Activated T-helper 1 cell treated with anti-CD3 and anti-CD28 coated beads, Interleukin-12 subunit alpha, Interleukin-12 subunit beta, Interleukin-2, Interleukin-4 antibody, amounts not matched to agents 30 ng/mL and 10 ng/mL and 1 ng/mL, durations not matched to agents 14 hours and 24 hours and 36 hours (primary cell): Measurements from ENCODE around the gene WDR93. TPM values are rescaled to one million over a fixed set of nuclear protein-coding genes. Genes with fewer than 3 reads are reported as not detected.

Experiments used
- DNase-seq: peaks from one replicate; pipeline ENCODE4 v3.0.0; 2021; ENCODE audit warnings: low spot score
- H3K27ac Mint-ChIP-seq: one replicate; pipeline ENCODE4 v1.8.0; 2021; ENCODE audit warnings: mild to moderate bottlenecking, mixed read lengths
- H3K27me3 Mint-ChIP-seq: one replicate; pipeline ENCODE4 v1.8.0; 2022; ENCODE audit warnings: mild to moderate bottlenecking, moderate library complexity, mixed read lengths; ENCODE audit not compliant: insufficient read depth
- H3K36me3 Mint-ChIP-seq: one replicate; pipeline ENCODE4 v1.8.0; 2021; ENCODE audit warnings: low read depth, mixed read lengths
- H3K4me1 Mint-ChIP-seq: one replicate; pipeline ENCODE4 v1.8.0; 2021; ENCODE audit warnings: low read depth, mixed read lengths
- H3K4me3 Mint-ChIP-seq: one replicate; pipeline ENCODE4 v1.8.0; 2021; ENCODE audit warnings: mild to moderate bottlenecking, moderate library complexity, mixed read lengths
- H3K9me3 Mint-ChIP-seq: one replicate; pipeline ENCODE4 v1.8.0; 2021; ENCODE audit warnings: mixed read lengths
- intact Hi-C: fragments of 100-400 bp; cut with micrococcal nuclease; formaldehyde crosslinking; loops from one replicate; pipeline ENCODE4 v1.15.1; 2024
- total RNA-seq: library from RNA; stranded (reverse); gene quantifications from 2 replicates; pipeline ENCODE4 v1.2.3, GENCODE V29; 2022

The WDR93 gene
- total RNA-seq, 1 donor from 2014 or later: not detected

- no peaks in the 10 kb centered on the region for H3K4me1 Mint-ChIP-seq
- DNase-seq: no peak
- no peaks in the 10 kb centered on the region for H3K9me3 Mint-ChIP-seq
- peaks cover 22% of the 10 kb centered on the region for H3K27me3 Mint-ChIP-seq
- intact Hi-C loops: loop anchor here (2.0 to 5.0 kb wide), 3 partner anchors 145 to 347 kb away; partner anchors contain the start of gene ZNF710
- H3K36me3 Mint-ChIP-seq: no peaks in the 10 kb centered on the region
- peak overlapping the region; percentile 84 for H3K4me3 Mint-ChIP-seq
- no peak overlapping the region for H3K27ac Mint-ChIP-seq
Measured at GRCh38 chr15:89749951-89750559, 59.4 kb downstream of the WDR93 start.

GRCh38 chr15:89750560-89751542, 60.2 kb downstream of the WDR93 start, which contains the start of gene MESP1:
MESP1 (minus strand) TSS chr15:89751249; CDS start chr15:89751231, 18 bp downstream.
- Mint-ChIP-seq H3K27ac (peak within 1 kb of the TSS; percentile 23), H3K4me1 (no peaks in the 10 kb centered on the region), H3K4me3 (peak within 1 kb of the TSS; percentile 84), H3K27me3 (peaks cover 29% of the 10 kb centered on the region), H3K9me3 (no peaks in the 10 kb centered on the region), H3K36me3 (no peaks in the 10 kb centered on the region)
- DNase-seq: peak; percentile 84
- intact Hi-C loops: loop anchor here (2.0 to 5.0 kb wide), 3 partner anchors 144 to 346 kb away; partner anchors contain the start of gene ZNF710

GRCh38 chr15:89751748-89752147, 61.1 kb downstream of the WDR93 start:
- Mint-ChIP-seq H3K27me3 (peaks cover 35% of the 10 kb centered on the region), H3K27ac (no peak overlapping the region), H3K36me3 (no peaks in the 10 kb centered on the region), H3K9me3 (no peaks in the 10 kb centered on the region), H3K4me3 (peak overlapping the region; percentile 5), H3K4me1 (no peaks in the 10 kb centered on the region)
- no peak for DNase-seq
- intact Hi-C loops: loop anchor here (2.0 to 5.0 kb wide), 3 partner anchors 143 to 346 kb away; partner anchors contain the start of gene ZNF710

DNA sequence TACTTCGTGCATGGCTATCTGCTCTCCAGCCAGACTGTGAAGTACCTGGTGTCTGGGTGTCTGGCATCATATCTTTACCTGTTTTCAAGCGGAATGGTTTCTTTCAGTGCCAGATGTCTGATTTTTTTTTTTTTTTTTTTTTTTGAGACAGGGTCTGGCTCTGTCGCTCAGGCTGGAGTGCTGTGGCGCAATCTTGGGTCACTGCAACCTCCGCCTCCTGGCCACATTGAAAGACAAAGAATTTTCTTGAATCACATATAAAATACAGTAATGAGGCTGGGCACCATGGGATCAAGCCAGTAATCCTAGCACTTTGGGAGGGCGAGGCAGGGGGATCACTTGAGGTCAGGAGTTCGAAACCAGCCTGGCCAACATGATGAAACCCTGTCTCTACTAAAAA, 63.2 kb downstream of the WDR93 start:
- Mint-ChIP-seq H3K27ac (no peak overlapping the region), H3K27me3 (peaks cover 35% of the 10 kb centered on the region), H3K4me1 (no peaks in the 10 kb centered on the region), H3K9me3 (no peaks in the 10 kb centered on the region), H3K4me3 (no peak overlapping the region), H3K36me3 (no peaks in the 10 kb centered on the region)
- DNase-seq: no peak
- intact Hi-C loops: loop anchor here (5.0 kb wide), 2 partner anchors 248 to 343 kb away; partner anchors contain the start of gene ZNF710

- no peak overlapping the region for H3K4me3 Mint-ChIP-seq
- intact Hi-C loops: loop anchor here (5.0 kb wide), 2 partner anchors 248 to 343 kb away; partner anchors contain the start of gene ZNF710
- H3K4me1 Mint-ChIP-seq: no peaks in the 10 kb centered on the region
- H3K9me3 Mint-ChIP-seq: no peaks in the 10 kb centered on the region
- H3K36me3 Mint-ChIP-seq: no peaks in the 10 kb centered on the region
- DNase-seq: no peak
- peaks cover 29% of the 10 kb centered on the region for H3K27me3 Mint-ChIP-seq
- no peak overlapping the region for H3K27ac Mint-ChIP-seq
Measured at GRCh38 chr15:89754361-89755154, 63.9 kb downstream of the WDR93 start.

DNA sequence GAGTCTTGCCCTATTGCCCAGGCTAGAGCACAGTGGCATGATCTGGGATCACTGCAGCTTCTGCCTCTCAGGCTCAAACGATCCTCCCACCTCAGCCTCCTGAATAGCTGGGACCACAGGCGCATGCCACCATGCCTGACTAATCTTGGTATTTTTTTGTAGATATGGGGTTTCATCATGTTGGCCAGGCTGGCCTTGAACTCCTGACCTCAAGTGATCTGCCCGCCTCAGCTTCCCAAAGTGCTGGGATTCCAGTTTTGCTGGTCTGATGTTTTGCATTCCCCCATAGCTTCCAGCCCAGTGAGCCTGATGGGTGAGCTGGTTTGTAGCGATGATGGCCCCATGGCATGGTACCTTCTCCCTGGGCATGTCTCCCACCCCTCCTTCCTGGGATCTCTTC, 65.1 kb downstream of the WDR93 start:
- Mint-ChIP-seq H3K4me1 (no peaks in the 10 kb centered on the region), H3K4me3 (no peak overlapping the region), H3K27me3 (peaks cover 24% of the 10 kb centered on the region), H3K9me3 (no peaks in the 10 kb centered on the region), H3K36me3 (no peaks in the 10 kb centered on the region), H3K27ac (no peak overlapping the region)
- no peak for DNase-seq
- intact Hi-C loops: no loop called here

DNA sequence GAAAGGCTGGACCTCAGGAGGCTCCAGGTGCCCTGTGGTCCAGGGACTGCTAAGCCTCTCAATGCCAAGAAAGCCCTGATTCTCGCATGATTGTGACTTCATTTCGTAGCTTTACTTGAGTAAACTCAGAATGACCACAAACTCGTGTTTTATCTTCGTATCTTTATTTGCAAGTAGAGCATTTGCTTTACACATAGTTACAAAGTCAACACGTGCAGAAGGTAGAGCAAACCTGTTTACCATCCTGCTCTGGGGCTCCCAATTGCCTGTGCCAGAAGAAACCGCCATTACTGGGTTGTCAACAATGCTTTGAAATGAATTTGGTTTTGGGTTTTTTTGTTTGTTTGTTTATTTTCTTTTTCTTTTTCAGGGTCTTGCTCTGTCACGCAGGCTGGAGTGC, 66.3 kb downstream of the WDR93 start:
- no peak overlapping the region for H3K4me3 Mint-ChIP-seq
- intact Hi-C loops: no loop called here
- no peak for DNase-seq
- H3K4me1 Mint-ChIP-seq: no peaks in the 10 kb centered on the region
- no peaks in the 10 kb centered on the region for H3K36me3 Mint-ChIP-seq
- no peaks in the 10 kb centered on the region for H3K9me3 Mint-ChIP-seq
- peaks cover 23% of the 10 kb centered on the region for H3K27me3 Mint-ChIP-seq
- no peak overlapping the region for H3K27ac Mint-ChIP-seq

DNA sequence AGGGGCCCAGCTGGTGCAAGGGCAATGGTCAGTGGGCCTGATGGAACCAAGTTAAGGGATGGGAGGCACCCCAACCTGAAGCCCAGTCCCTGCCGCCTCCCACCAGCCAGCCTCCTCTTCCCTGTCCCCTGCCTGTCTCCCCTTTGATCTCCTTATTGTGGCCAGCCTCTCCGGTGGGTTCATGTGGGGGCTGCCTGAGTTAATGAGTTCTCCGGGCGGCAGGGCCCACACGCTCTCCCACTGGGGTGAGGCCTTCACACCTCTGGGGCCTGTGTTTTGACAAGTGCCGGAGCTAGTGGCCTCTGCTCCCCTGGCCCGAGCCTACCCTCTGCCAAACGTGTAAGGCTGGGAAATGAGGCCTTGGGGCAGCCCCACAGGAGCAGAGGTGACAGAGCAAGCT, 67.7 kb downstream of the WDR93 start:
- no peak overlapping the region for H3K27ac Mint-ChIP-seq
- H3K36me3 Mint-ChIP-seq: no peaks in the 10 kb centered on the region
- H3K4me1 Mint-ChIP-seq: no peaks in the 10 kb centered on the region
- no peak overlapping the region for H3K4me3 Mint-ChIP-seq
- H3K9me3 Mint-ChIP-seq: no peaks in the 10 kb centered on the region
- intact Hi-C loops: no loop called here
- DNase-seq: no peak
- peaks cover 20% of the 10 kb centered on the region for H3K27me3 Mint-ChIP-seq

DNA sequence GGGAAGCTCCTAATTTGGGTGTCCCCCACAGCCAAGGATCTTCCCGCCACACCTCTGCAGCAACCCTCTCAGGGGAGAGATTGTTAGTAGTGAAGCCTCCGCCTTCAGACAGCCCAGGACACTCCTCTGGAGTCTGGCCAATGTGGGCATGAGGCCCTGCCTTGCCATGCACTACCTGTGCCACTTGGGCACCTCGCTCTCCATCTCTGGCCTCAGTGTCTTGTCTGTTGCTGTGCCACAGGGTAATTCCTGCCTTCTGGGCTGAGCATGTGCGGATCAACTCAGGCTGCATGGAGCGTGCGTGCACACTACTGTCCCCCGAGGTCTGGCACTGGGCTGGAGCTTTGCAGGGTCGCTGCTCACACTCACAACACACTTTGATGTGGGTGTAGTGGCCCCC, 68.4 kb downstream of the WDR93 start:
- H3K4me3 Mint-ChIP-seq: no peak overlapping the region
- H3K9me3 Mint-ChIP-seq: no peaks in the 10 kb centered on the region
- H3K27ac Mint-ChIP-seq: no peak overlapping the region
- no peaks in the 10 kb centered on the region for H3K4me1 Mint-ChIP-seq
- DNase-seq: no peak
- no peaks in the 10 kb centered on the region for H3K36me3 Mint-ChIP-seq
- intact Hi-C loops: no loop called here
- H3K27me3 Mint-ChIP-seq: peaks cover 17% of the 10 kb centered on the region

GRCh38 chr15:89759835-89760234, 69.2 kb downstream of the WDR93 start:
- no peaks in the 10 kb centered on the region for H3K4me1 Mint-ChIP-seq
- no peak overlapping the region for H3K4me3 Mint-ChIP-seq
- intact Hi-C loops: loop anchor here (1.0 kb wide), 3 partner anchors 115 to 326 kb away; no protein-coding TSS in a partner anchor
- H3K36me3 Mint-ChIP-seq: no peaks in the 10 kb centered on the region
- no peak overlapping the region for H3K27ac Mint-ChIP-seq
- no peaks in the 10 kb centered on the region for H3K9me3 Mint-ChIP-seq
- DNase-seq: no peak
- H3K27me3 Mint-ChIP-seq: peaks cover 17% of the 10 kb centered on the region

- Mint-ChIP-seq H3K27ac (no peak overlapping the region), H3K9me3 (no peaks in the 10 kb centered on the region), H3K4me1 (no peaks in the 10 kb centered on the region), H3K4me3 (no peak overlapping the region), H3K36me3 (no peaks in the 10 kb centered on the region), H3K27me3 (peaks cover 13% of the 10 kb centered on the region)
- peak; percentile 53 for DNase-seq
- intact Hi-C loops: loop anchor here (1.0 kb wide), 3 partner anchors 115 to 326 kb away; no protein-coding TSS in a partner anchor
Measured at GRCh38 chr15:89760303-89761008, 69.8 kb downstream of the WDR93 start.
